GM19035 (cell line): ENCODE data around the gene RSBN1L.
A peak's percentile ranks its signal among the peaks of the same experiment; 100 is the strongest.
"Not testable (repeated sequence)": the region's sequence is repeated elsewhere in the genome, so short reads cannot be mapped to it uniquely, and the experiment has no call there.

ENCODE experiments used
- ATAC-seq: cut with Tn5 transposase; IDR thresholded peaks from one replicate; pipeline ENCODE4 v1.9.1; 2021; ENCODE audit not compliant: unreplicated experiment

The RSBN1L gene

GRCh38 chr7:77696057-77696642 is at the start of gene RSBN1L:
RSBN1L (plus strand) TSS chr7:77696459; CDS start chr7:77696470, 11 bp downstream.
- peak; percentile 94 for ATAC-seq

- ATAC-seq = no peak
These were observed 47.4 kb upstream of the RSBN1L start for GRCh38 chr7:77648742-77649338.

GRCh38 chr7:77649716-77650349 is 46.4 kb upstream of the RSBN1L start:
- ATAC-seq = no peak

- no peak for ATAC-seq
These were observed 44.6 kb upstream of the RSBN1L start for GRCh38 chr7:77651575-77652162.

GRCh38 chr7:77652826-77653225 is 43.4 kb upstream of the RSBN1L start:
- not testable (repeated sequence) for ATAC-seq

- no peak for ATAC-seq
These were observed 42.7 kb upstream of the RSBN1L start for GRCh38 chr7:77653572-77653971.

- no peak for ATAC-seq
These were observed 40.9 kb upstream of the RSBN1L start for GRCh38 chr7:77655356-77655755.

GRCh38 chr7:77655836-77656455 is 40.3 kb upstream of the RSBN1L start:
- no peak for ATAC-seq

- ATAC-seq = no peak
These were observed 38.6 kb upstream of the RSBN1L start for GRCh38 chr7:77657427-77658224.

GRCh38 chr7:77658928-77659327 is 37.3 kb upstream of the RSBN1L start:
- no peak for ATAC-seq

GRCh38 chr7:77661816-77662215 is 34.4 kb upstream of the RSBN1L start:
- no peak for ATAC-seq

GRCh38 chr7:77662869-77663268 is 33.4 kb upstream of the RSBN1L start:
- ATAC-seq = no peak

- no peak for ATAC-seq
These were observed 31.5 kb upstream of the RSBN1L start for GRCh38 chr7:77664715-77665114.

- ATAC-seq = no peak
These were observed 31.1 kb upstream of the RSBN1L start for GRCh38 chr7:77665161-77665560.

GRCh38 chr7:77667459-77668086 is 28.7 kb upstream of the RSBN1L start:
- no peak for ATAC-seq

GRCh38 chr7:77674878-77675277 is 21.4 kb upstream of the RSBN1L start:
- ATAC-seq = peak; percentile 65

GRCh38 chr7:77679608-77680007 is 16.7 kb upstream of the RSBN1L start:
- ATAC-seq = no peak

- no peak for ATAC-seq
These were observed 16.0 kb upstream of the RSBN1L start for GRCh38 chr7:77680266-77680665.

GRCh38 chr7:77684030-77684429 is 12.2 kb upstream of the RSBN1L start:
- no peak for ATAC-seq

GRCh38 chr7:77685233-77685632 is 11.0 kb upstream of the RSBN1L start:
- ATAC-seq = no peak
